ES-I3 (cell line): ENCODE results near the gene SERPINB6.
"Not testable (repeated sequence)": the region's sequence is repeated elsewhere in the genome, so short reads cannot be mapped to it uniquely, and the experiment has no call there.

ENCODE experiments used
- H3K36me3 ChIP-seq: 2 replicates; pipeline ENCODE4 v1.6.1; 2013; ENCODE audit warnings: mild to moderate bottlenecking, low read length, control low read depth, moderate library complexity; ENCODE audit not compliant: insufficient read depth
- H3K4me1 ChIP-seq: 2 replicates; pipeline ENCODE4 v1.6.1; 2013; ENCODE audit warnings: mild to moderate bottlenecking, control low read depth, low read length; ENCODE audit not compliant: insufficient read depth
- H3K9ac ChIP-seq: 2 replicates; pipeline ENCODE4 v1.6.1; 2013; ENCODE audit warnings: low read depth, mild to moderate bottlenecking, low read length, moderate library complexity
- H3K9me3 ChIP-seq: 2 replicates; pipeline ENCODE4 v1.6.1; 2013; ENCODE audit warnings: mild to moderate bottlenecking, low read length, moderate library complexity; ENCODE audit not compliant: control insufficient read depth, insufficient read depth

SERPINB6 gene

DNA sequence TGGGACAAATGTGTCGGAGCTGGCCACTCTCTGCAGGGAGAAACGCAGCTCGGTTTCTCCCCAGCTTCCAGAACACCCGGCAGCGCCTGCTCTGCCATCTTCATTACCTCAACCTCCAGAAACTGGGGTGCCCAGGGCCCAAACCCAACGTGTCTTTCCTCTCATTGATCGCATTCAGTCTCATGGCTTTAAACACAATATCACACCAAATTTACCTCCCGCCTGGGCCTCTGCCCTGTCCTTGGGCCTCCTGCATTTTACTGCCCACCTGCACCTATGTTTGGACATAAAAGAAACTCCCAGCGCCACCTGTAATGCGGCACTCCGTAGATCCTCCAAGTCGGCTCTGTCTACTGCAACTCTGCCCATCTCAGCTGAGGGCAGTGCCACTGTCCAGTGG lies 22.2 kb downstream of the SERPINB6 start:
- Histone ChIP-seq H3K36me3 (peaks cover 2% of the 10 kb centered on the region; the same call in 1 of the 2 replicates), H3K4me1 (peaks cover 6% of the 10 kb centered on the region), H3K9me3 (no peaks in the 10 kb centered on the region), H3K9ac (no peak overlapping the region)

DNA sequence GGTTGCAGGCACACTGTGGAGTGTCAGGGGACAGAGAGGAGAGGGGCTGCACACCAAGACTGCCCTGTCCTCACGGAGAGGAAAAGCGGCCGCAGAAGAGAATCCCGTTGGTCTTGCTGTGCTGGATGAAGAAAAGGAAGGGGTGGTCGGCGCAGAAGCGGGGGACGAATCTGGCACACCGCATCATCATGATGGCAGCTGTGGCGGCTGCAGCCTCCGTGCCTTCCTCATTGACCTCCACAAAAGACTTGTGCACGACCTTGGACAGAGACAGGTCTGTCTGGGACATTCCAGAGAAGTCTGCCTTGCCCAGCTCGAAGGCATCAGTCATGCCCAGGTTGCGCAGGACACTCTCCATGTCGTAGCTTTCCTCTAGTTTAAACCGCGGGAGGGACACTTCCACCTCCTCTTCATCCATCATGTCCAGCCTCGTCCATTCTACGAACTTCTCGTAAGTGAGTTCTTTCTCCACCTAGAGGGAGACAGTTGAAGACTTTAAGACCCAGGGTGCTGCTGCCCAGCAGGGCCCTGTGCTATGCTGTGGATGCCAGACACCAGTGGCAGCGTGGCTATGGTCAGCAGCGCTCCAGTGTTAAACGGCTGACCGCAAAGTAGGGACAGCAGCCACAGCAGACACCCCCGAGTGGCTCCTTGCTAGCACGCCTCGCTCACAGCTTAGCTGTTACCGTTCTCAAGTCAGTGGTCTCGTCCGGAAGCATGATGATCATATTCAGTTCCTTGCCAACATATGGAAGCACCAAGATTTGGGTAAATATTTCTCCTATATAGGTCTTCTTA lies 22.9 kb downstream of the SERPINB6 start:
- peaks cover 2% of the 10 kb centered on the region; the same call in 1 of the 2 replicates for H3K36me3 ChIP-seq
- no peaks in the 10 kb centered on the region for H3K9me3 ChIP-seq
- peaks cover 6% of the 10 kb centered on the region for H3K4me1 ChIP-seq
- no peak overlapping the region for H3K9ac ChIP-seq

DNA sequence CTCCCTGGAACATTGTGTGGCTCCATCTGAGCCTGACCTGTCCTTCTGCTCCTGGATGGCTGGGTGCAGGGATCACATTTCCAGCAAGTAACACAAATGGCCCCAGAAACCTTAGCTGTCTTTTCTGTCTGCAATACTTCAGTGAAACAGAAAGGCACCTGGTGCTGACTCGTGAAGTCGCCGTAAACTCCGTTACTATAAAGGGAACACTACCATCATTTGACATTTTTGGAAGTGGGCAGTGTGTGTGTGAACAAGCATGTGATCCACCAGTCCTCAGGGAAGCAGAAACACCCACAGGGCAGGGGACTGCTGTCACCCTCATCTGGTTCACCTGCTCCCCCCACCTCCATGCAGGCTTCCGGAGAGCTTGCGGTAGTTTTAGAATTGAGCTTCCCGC lies 23.9 kb downstream of the SERPINB6 start:
- Histone ChIP-seq H3K36me3 (peaks cover 2% of the 10 kb centered on the region; the same call in 1 of the 2 replicates), H3K9ac (no peak overlapping the region), H3K9me3 (no peaks in the 10 kb centered on the region), H3K4me1 (no peaks in the 10 kb centered on the region; the same call in 1 of the 2 replicates)

DNA sequence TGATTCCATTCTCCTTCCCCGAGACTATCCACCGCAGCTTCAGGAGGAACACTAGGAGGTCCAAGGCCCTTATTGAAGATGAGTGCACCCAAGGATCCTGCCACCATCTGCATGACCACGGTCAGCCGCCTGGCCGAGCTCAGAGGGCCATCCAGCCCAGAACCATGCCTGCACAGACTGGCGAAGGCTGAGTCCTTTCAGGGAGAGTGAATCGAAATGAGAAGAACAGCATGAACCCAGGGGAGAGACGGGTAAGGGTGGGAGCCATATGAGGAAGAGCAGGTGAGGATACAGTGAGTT lies 26.3 kb downstream of the SERPINB6 start:
- Histone ChIP-seq H3K9me3 (no peaks in the 10 kb centered on the region), H3K9ac (no peak overlapping the region), H3K4me1 (no peaks in the 10 kb centered on the region; the same call in 1 of the 2 replicates), H3K36me3 (peaks cover 2% of the 10 kb centered on the region; the same call in 1 of the 2 replicates)

- Histone ChIP-seq H3K9ac (no peak overlapping the region), H3K9me3 (no peaks in the 10 kb centered on the region), H3K4me1 (no peaks in the 10 kb centered on the region; the same call in 1 of the 2 replicates), H3K36me3 (peaks cover 2% of the 10 kb centered on the region; the same call in 1 of the 2 replicates)
These were observed 26.8 kb downstream of the SERPINB6 start for GRCh38 chr6:2944405-2945152.

- no peak overlapping the region for H3K9ac ChIP-seq
- H3K9me3 ChIP-seq: no peaks in the 10 kb centered on the region
- H3K4me1 ChIP-seq: no peaks in the 10 kb centered on the region; the same call in 1 of the 2 replicates
- no peaks in the 10 kb centered on the region for H3K36me3 ChIP-seq
These were observed 27.8 kb downstream of the SERPINB6 start for GRCh38 chr6:2943564-2943955.

DNA sequence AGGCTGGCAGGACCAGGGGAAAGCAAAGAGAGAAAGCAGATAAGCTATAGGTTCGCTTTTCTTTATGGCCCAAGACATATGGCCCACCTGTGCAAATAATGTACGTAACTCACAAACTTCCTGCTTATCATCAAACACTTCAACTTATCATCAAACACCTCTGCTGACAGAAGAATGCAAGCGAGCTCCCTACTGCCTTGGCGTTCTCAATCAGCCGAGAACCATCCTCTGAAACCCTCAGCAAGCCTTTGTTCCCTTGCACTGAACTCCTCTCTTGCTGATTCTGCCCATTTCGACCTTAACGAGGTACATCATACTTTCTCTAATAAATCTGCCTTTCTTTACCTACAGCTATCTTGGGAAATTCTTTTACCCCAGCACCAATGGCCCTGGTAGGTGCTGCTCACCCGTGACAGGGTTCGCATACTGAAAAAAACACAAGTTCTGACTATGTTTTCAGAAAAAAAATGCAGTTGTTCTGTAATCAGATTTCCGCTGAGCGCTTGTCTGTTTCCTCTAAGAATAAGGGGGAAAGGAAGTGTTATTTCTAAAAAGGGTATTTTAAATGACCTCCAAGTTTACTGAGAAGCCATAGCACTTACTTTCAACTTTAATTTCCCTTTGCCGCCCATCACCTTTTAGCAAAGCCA lies 28.3 kb downstream of the SERPINB6 start:
- Histone ChIP-seq H3K36me3 (no peaks in the 10 kb centered on the region), H3K9me3 (no peaks in the 10 kb centered on the region), H3K4me1 (no peaks in the 10 kb centered on the region; the same call in 1 of the 2 replicates), H3K9ac (no peak overlapping the region)

DNA sequence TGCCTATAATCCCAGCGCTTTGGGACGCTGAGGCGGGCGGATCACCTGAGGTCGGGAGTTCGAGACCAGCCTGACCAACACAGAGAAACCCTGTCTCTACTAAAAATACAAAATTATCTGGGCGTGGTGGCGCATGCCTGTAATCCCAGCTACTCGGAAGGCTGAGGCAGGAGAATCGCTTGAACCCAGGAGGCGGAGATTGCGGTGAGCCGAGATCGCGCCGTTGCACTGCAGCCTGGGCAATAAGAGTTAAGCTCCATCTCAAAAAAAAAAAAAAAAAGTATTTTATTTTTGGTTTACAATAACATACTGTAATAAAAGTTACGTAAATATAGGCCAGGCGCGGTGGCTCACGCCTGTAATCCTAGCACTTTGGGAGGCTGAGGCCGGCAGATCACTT lies 29.3 kb downstream of the SERPINB6 start:
- not testable (repeated sequence) for H3K9me3 ChIP-seq, H3K36me3 ChIP-seq, H3K9ac ChIP-seq, H3K4me1 ChIP-seq

DNA sequence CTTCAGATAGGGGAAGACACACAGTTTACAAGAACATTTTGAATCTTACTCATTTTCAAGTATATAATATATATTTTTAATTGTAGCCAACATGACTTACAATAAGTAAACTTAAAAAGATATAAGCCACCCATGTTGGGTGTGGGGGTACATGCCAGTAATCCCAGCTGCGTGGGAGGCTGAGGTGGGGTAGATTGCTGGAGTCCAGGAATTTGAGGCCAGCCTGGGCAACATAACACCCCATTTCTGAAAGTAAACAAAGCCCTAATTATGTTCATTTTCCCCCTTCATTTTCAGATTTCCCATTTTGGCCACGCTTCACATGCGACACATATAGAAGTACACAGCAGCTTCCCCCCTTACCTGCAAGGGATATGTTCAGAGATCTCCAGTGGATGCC lies 30.5 kb downstream of the SERPINB6 start:
- H3K9ac ChIP-seq: peak overlapping the region; percentile 39; the same call in 1 of the 2 replicates
- no peaks in the 10 kb centered on the region; the same call in 1 of the 2 replicates for H3K4me1 ChIP-seq
- H3K36me3 ChIP-seq: no peaks in the 10 kb centered on the region
- H3K9me3 ChIP-seq: no peaks in the 10 kb centered on the region

GRCh38 chr6:2940010-2940850 lies 31.1 kb downstream of the SERPINB6 start:
- Histone ChIP-seq H3K9ac (peak overlapping the region; percentile 39; the same call in 1 of the 2 replicates), H3K4me1 (no peaks in the 10 kb centered on the region; the same call in 1 of the 2 replicates), H3K9me3 (no peaks in the 10 kb centered on the region), H3K36me3 (no peaks in the 10 kb centered on the region)

DNA sequence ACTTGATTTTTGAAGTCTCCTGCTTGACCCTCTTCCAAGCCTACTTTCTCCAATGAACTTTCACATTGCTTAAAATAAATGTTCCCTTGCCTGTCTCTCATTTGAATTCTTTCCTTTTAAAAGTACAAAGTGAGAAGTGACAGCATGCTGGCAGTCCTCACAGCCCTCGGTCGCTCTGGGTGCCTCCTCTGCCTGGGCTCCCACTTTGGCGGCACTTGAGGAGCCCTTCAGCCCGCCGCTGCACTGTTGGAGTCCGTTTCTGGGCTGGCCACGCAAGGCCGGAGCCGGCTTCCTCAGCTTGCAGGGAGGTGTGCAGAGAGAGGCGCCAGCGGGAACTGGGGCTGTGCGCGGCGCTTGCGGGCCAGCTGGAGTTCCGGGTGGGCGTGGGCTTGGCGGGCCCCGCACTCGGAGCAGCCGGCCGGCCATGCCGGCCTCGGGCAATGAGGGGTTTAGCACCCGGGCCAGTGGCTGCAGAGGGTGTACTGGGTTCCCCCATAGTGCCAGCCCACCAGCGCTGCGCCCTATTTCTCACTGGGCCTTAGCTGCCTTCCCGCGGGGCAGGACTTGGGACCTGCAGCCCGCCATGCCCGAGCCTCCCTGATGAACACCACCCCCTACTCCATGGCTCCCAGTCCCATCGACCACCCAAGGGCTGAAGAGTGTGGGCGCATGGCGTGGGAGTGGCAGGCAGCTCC lies 31.9 kb downstream of the SERPINB6 start:
- H3K4me1 ChIP-seq: no peaks in the 10 kb centered on the region; the same call in 1 of the 2 replicates
- no peak overlapping the region for H3K9ac ChIP-seq
- no peaks in the 10 kb centered on the region for H3K36me3 ChIP-seq
- no peaks in the 10 kb centered on the region for H3K9me3 ChIP-seq

DNA sequence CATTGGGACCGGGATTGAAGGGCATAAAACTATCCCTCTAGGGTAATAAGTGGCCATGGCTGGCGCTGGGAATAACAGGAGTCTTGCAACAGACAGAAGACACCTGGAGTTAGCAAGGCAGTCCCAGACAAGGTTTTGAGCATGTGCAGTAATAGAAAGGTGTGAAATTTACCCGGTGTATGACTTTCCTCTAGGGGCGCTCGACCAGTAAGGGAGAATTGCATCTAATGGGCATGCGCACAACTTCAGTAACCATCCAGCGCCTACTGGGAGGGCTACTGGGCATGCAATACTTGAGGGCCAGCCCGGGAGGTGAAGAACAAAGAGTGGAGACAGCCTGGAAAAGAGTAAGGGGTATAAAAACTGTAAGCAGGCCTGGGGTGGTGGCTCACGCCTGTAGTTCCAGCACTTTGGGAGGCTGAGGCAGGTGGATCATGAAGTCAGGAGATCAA lies 32.7 kb downstream of the SERPINB6 start:
- Histone ChIP-seq H3K36me3 (no peaks in the 10 kb centered on the region), H3K9ac (no peak overlapping the region), H3K4me1 (no peaks in the 10 kb centered on the region; the same call in 1 of the 2 replicates), H3K9me3 (no peaks in the 10 kb centered on the region)

- Histone ChIP-seq H3K9me3 (no peaks in the 10 kb centered on the region), H3K9ac (peak overlapping the region; percentile 17; the same call in 1 of the 2 replicates), H3K4me1 (no peaks in the 10 kb centered on the region), H3K36me3 (no peaks in the 10 kb centered on the region)
These were observed 33.2 kb downstream of the SERPINB6 start for GRCh38 chr6:2938004-2938631.
